HepG2 (cell line): Measurements from ENCODE around the gene LACTBL1. TPM values are rescaled to one million over a fixed set of nuclear protein-coding genes. Genes with fewer than 3 reads are reported as not detected.

Experiments
- ATAC-seq: fragments of 200-7000 bp; cut with Tn5 transposase; 3 replicates; pipeline ENCODE4 v1.9.1; 2020; ENCODE audit warnings: mild to moderate bottlenecking, moderate library complexity
- BruUV-seq: library from RNA; stranded (reverse); fragments of 400-500 nt; replicated peaks from 2 replicates; lab custom pipeline; 2021; lab: Mats Ljungman, UMichigan
- CTCF ChIA-PET: fragments of 300-600 bp; formaldehyde crosslinking; extraction: SDS; loops from one replicate; lab custom pipeline; 2021; ENCODE audit warnings: low total read pairs, inconsistent platforms, low intra/inter-chr PET ratio; lab: Yijun Ruan, JAX
- POLR2A ChIA-PET: fragments of 350-600 bp; sonication (Branson Sonifier 250); formaldehyde crosslinking; loops from one replicate; lab custom pipeline; 2020; ENCODE audit warnings: antibody characterized with exemption, inconsistent platforms; lab: Yijun Ruan, JAX
- DNase-seq: peaks from one replicate; pipeline ENCODE4 v3.0.0-alpha.2; 2015; ENCODE audit warnings: low spot score
- FAIRE-seq: peaks from 3 replicates; lab custom pipeline; 2011; peaks lifted over from hg19 to GRCh38; lab: Jason Lieb, UNC
- H2AFZ ChIP-seq: one replicate; pipeline ENCODE4 v1.6.1; 2011; ENCODE audit warnings: low read length, inconsistent platforms
- H3K27ac ChIP-seq: fragments of 300-600 bp; 3 replicates; pipeline ENCODE4 v1.8.0; 2011; ENCODE audit warnings: mixed run types, mild to moderate bottlenecking, mixed read lengths, low read length, inconsistent platforms; ENCODE audit not compliant: insufficient read depth; ENCODE audit errors: extremely low read length
- H3K27me3 ChIP-seq, 2 experiments: fragments of 200-600 bp in 1 of 2; 2 replicates in 1 of 2; 3 replicates in 1 of 2; pipeline versions ENCODE4 v1.6.0 to v1.8.0; 2011; ENCODE audit warnings: low read length in 2 of 2, mild to moderate bottlenecking in 2 of 2, moderate library complexity in 2 of 2, inconsistent platforms in 1 of 2; ENCODE audit not compliant: insufficient read depth in 2 of 2, control insufficient read depth in 1 of 2
- H3K36me3 ChIP-seq, 2 experiments: fragments of 200-600 bp in 1 of 2; replicated peaks in 1 of 2; 2 replicates in 1 of 2; 3 replicates in 1 of 2; pipeline versions ENCODE4 v1.5.1 to v1.8.0; 2011; ENCODE audit warnings: low read length in 2 of 2, inconsistent platforms in 1 of 2; ENCODE audit not compliant: insufficient read depth in 2 of 2, control insufficient read depth in 1 of 2
- H3K4me1 ChIP-seq: 2 replicates; pipeline ENCODE4 v1.5.1; 2012; ENCODE audit warnings: low read length, inconsistent platforms; ENCODE audit not compliant: insufficient read depth
- H3K4me2 ChIP-seq: 2 replicates; pipeline ENCODE4 v1.6.0; 2011; ENCODE audit warnings: low read depth, low read length, inconsistent platforms
- H3K4me3 ChIP-seq, 3 experiments: fragments of 200-600 bp in 1 of 3; sonication (generic), shearing (Covaris generic) in 1 of 3; replicated peaks in 1 of 3; 2 replicates each; pipeline ENCODE4 v1.5.1; 2011 to 2016; ENCODE audit warnings: low read length in 3 of 3, inconsistent platforms in 2 of 3, low read depth in 2 of 3, mild to moderate bottlenecking in 2 of 3, control low read depth in 1 of 3, mixed read lengths in 1 of 3; ENCODE audit not compliant: insufficient read depth in 1 of 3
- H3K79me2 ChIP-seq: one replicate; pipeline ENCODE4 v1.6.1; 2011; ENCODE audit warnings: low read length, inconsistent platforms; ENCODE audit not compliant: insufficient read depth
- H3K9ac ChIP-seq: 2 replicates; pipeline ENCODE4 v1.6.0; 2011; ENCODE audit warnings: mild to moderate bottlenecking, low read depth, low read length, inconsistent platforms; ENCODE audit not compliant: insufficient read depth
- H3K9me3 ChIP-seq: 2 replicates; pipeline ENCODE4 v1.5.1; 2012; ENCODE audit warnings: mild to moderate bottlenecking, low read length
- H4K20me1 ChIP-seq: 2 replicates; pipeline ENCODE4 v1.6.0; 2011; ENCODE audit warnings: inconsistent platforms, mild to moderate bottlenecking, low read length, moderate library complexity; ENCODE audit not compliant: insufficient read depth
- FOXM1 ChIP-seq: sonication (generic); formaldehyde crosslinking; IDR thresholded peaks from 2 replicates; pipeline ENCODE4 v1.5.0; 2020; ENCODE audit warnings: missing genetic modification reagents
- HDAC1 ChIP-seq: sonication (generic); formaldehyde crosslinking; IDR thresholded peaks from 2 replicates; pipeline ENCODE4 v1.5.1; 2020; ENCODE audit warnings: mild to moderate bottlenecking, missing genetic modification reagents
- HMGA1 ChIP-seq: sonication (generic); formaldehyde crosslinking; conservative IDR thresholded peaks from 2 replicates; pipeline ENCODE4 v1.4.0; 2020; ENCODE audit warnings: missing genetic modification reagents
- HMGXB3 ChIP-seq: sonication (generic); formaldehyde crosslinking; IDR thresholded peaks from 2 replicates; pipeline ENCODE4 v1.4.0; 2020; ENCODE audit warnings: missing genetic modification reagents, borderline replicate concordance
- IRF2 ChIP-seq: IDR thresholded peaks from 2 replicates; pipeline ENCODE4 v1.6.1; 2018; ENCODE audit warnings: missing genetic modification reagents, missing compliant biosample characterization
- KAT7 ChIP-seq: IDR thresholded peaks from 2 replicates; pipeline ENCODE4 v1.6.1; 2018; ENCODE audit warnings: borderline replicate concordance, missing compliant biosample characterization
- KDM5B ChIP-seq: sonication (generic); formaldehyde crosslinking; IDR thresholded peaks from 2 replicates; pipeline ENCODE4 v1.4.0; 2020; ENCODE audit warnings: missing genetic modification reagents, mild to moderate bottlenecking, borderline replicate concordance
- MEF2D ChIP-seq: sonication (generic); formaldehyde crosslinking; IDR thresholded peaks from 2 replicates; pipeline ENCODE4 v1.5.1; 2020; ENCODE audit warnings: mild to moderate bottlenecking, missing genetic modification reagents
- NFE2L1 ChIP-seq: sonication (generic); formaldehyde crosslinking; IDR thresholded peaks from 2 replicates; pipeline ENCODE4 v1.4.0; 2020; ENCODE audit warnings: missing genetic modification reagents, mild to moderate bottlenecking, borderline replicate concordance
- NFRKB ChIP-seq: fragments of 450-650 bp; IDR thresholded peaks from 2 replicates; pipeline ENCODE4 v1.6.1; 2017
- NKX3-1 ChIP-seq: sonication (generic); formaldehyde crosslinking; IDR thresholded peaks from 2 replicates; pipeline ENCODE4 v1.5.0; 2020; ENCODE audit warnings: missing genetic modification reagents
- NR1H2 ChIP-seq: sonication (generic); formaldehyde crosslinking; IDR thresholded peaks from 2 replicates; pipeline ENCODE4 v1.8.1; 2022; ENCODE audit warnings: low read depth, missing genetic modification reagents, borderline replicate concordance
- RARA ChIP-seq: IDR thresholded peaks from 2 replicates; pipeline ENCODE4 v1.6.1; 2016; ENCODE audit warnings: missing genetic modification reagents, missing compliant biosample characterization
- SAP130 ChIP-seq: IDR thresholded peaks from 2 replicates; pipeline ENCODE4 v1.6.1; 2016; ENCODE audit warnings: low read depth
- SNAPC5 ChIP-seq: sonication (generic); formaldehyde crosslinking; IDR thresholded peaks from 2 replicates; pipeline ENCODE4 v1.8.1; 2023; ENCODE audit warnings: mild to moderate bottlenecking, missing genetic modification reagents, borderline replicate concordance
- THYN1 ChIP-seq: sonication (generic); formaldehyde crosslinking; IDR thresholded peaks from 2 replicates; pipeline ENCODE4 v1.8.1; 2023; ENCODE audit warnings: low read depth, mild to moderate bottlenecking, moderate library complexity, missing genetic modification reagents, borderline replicate concordance
- XBP1 ChIP-seq: sonication (generic); formaldehyde crosslinking; IDR thresholded peaks from 2 replicates; pipeline ENCODE4 v1.5.0; 2020; ENCODE audit warnings: missing genetic modification reagents
- ZNF292 ChIP-seq: sonication (generic); formaldehyde crosslinking; IDR thresholded peaks from 2 replicates; pipeline ENCODE4 v1.8.1; 2022; ENCODE audit warnings: mild to moderate bottlenecking, low read depth, missing genetic modification reagents, borderline replicate concordance
- ZNF546 ChIP-seq: sonication (generic); formaldehyde crosslinking; conservative IDR thresholded peaks from 2 replicates; pipeline ENCODE4 v1.8.1; 2023; ENCODE audit warnings: mild to moderate bottlenecking, missing genetic modification reagents
- ZNF788 ChIP-seq: sonication (generic); formaldehyde crosslinking; IDR thresholded peaks from 2 replicates; pipeline ENCODE4 v1.5.0; 2020; ENCODE audit warnings: mild to moderate bottlenecking, missing genetic modification reagents, borderline replicate concordance
- ZNF790 ChIP-seq: sonication (generic); formaldehyde crosslinking; IDR thresholded peaks from 2 replicates; pipeline ENCODE4 v1.8.0; 2022; ENCODE audit warnings: missing genetic modification reagents, mild to moderate bottlenecking, borderline replicate concordance
- WGBS: methylation state at CpG from one replicate; pipeline ENCODE4 v1.1.6; 2017; ENCODE audit warnings: low lambda C conversion rate; 5-methylcytosine and 5-hydroxymethylcytosine counted together
- in situ Hi-C: cut with HindIII; loops from 2 replicates; pipeline ENCODE4 v1.10.0; 2017; ENCODE audit warnings: low pct_unique_long_range_greater_than_20kb; ENCODE audit not compliant: extremely low pct_ligation_motif_present
- intact Hi-C: fragments of 100-400 bp; cut with micrococcal nuclease; formaldehyde crosslinking; loops from one replicate; pipeline ENCODE4 v1.10.0; 2022; ENCODE audit not compliant: unreplicated experiment
- polyA plus RNA-seq, 8 experiments: library from polyadenylated mRNA; depleted of rRNA in 3 of 8; stranded (reverse) in 7 of 8; unstranded in 1 of 8; fragments of >200 nt; fragmentation: Illumina TruSeq in 4 of 8; extraction: Trizol in 4 of 8; gene quantifications; 2 replicates each; pipeline versions ENCODE4 v1.2.1 to v1.2.3, GENCODE V29; 2011 to 2016; ENCODE audit warnings: low read depth in 4 of 8, missing spikeins in 1 of 8, mixed read lengths in 1 of 8; ENCODE audit not compliant: insufficient read depth in 1 of 8
- total RNA-seq, 5 experiments: library from RNA; depleted of rRNA; stranded (reverse); fragments of >200 nt; fragmentation: Illumina TruSeq; extraction: Trizol; gene quantifications; 2 replicates each; pipeline ENCODE4 v1.2.3, GENCODE V29; 2016; ENCODE audit warnings: low read depth in 1 of 5

Gene LACTBL1
- total and polyA plus RNA-seq, 2 of the 13 experiments (the other 11 are each of a cell fraction or from before 2014, with no cell fraction given): 0.12 to 1.3 TPM

- TF ChIP-seq HMGXB3 (CRISPR knock-in tag) (no peak), ZNF546 (CRISPR knock-in tag) (no peak), RARA (no peak)
Observed at GRCh38 chr1:23021834-23022233, 49.2 kb upstream of the LACTBL1 start (continued).

GRCh38 chr1:23020706-23021405, 48.2 kb upstream of the LACTBL1 start:
- no peak overlapping the region for H2AFZ ChIP-seq
- FAIRE-seq (no peak), ATAC-seq (peak; percentile 37; the same call in 2 of the 3 replicates), DNase-seq (peak; percentile 34)
- ChIA-PET CTCF (no interaction called here), POLR2A (no interaction called here)
- H3K4me2 ChIP-seq: peak overlapping the region; percentile 77
- intact Hi-C loops: no loop called here
- in situ Hi-C loops: no loop called here
- BruUV-seq: no TSS peak
- no peaks in the 10 kb centered on the region; a peak in 1 of 5 replicates for H3K36me3 ChIP-seq
- H3K4me3 ChIP-seq: peak overlapping the region; percentile 80 to 94 (median 93)
- H4K20me1 ChIP-seq: peaks cover 34% of the 10 kb centered on the region
- H3K27ac ChIP-seq: peak overlapping the region; percentile 88
- H3K9ac ChIP-seq: peak overlapping the region; percentile 98
- peaks cover 66% of the 10 kb centered on the region for H3K79me2 ChIP-seq
- H3K27me3 ChIP-seq: no peaks in the 10 kb centered on the region
- WGBS: 7% methylated on average over 7 of the region's 7 CpGs
- peaks cover 46% of the 10 kb centered on the region for H3K4me1 ChIP-seq
- H3K9me3 ChIP-seq: peaks cover 6% of the 10 kb centered on the region; the same call in 1 of the 2 replicates
- no peak for TF ChIP-seq ZNF788
- TF ChIP-seq FOXM1 (CRISPR knock-in tag): no peak
- TF ChIP-seq IRF2: 0 out of 2 replicates have a peak, but pooled peaks have one; percentile 38
- TF ChIP-seq KDM5B (CRISPR knock-in tag): no peak
- TF ChIP-seq MEF2D (CRISPR knock-in tag): no peak
- TF ChIP-seq HMGA1 (CRISPR knock-in tag): no peak
- no peak for TF ChIP-seq ZNF292
- TF ChIP-seq NR1H2 (CRISPR knock-in tag): no peak
- no peak for TF ChIP-seq NFRKB
- no peak for TF ChIP-seq XBP1 (CRISPR knock-in tag)
- no peak for TF ChIP-seq NFE2L1 (CRISPR knock-in tag)
- TF ChIP-seq THYN1 (CRISPR knock-in tag): no peak
- TF ChIP-seq ZNF790: no peak
- peak; percentile 33 for TF ChIP-seq SAP130 (CRISPR knock-in tag)
- TF ChIP-seq NKX3-1: no peak
- TF ChIP-seq SNAPC5: no peak
- TF ChIP-seq HDAC1 (CRISPR knock-in tag): 0 out of 2 replicates have a peak, but pooled peaks have one; percentile 24
- 0 out of 2 replicates have a peak, but pooled peaks have one; percentile 1 for TF ChIP-seq KAT7 (CRISPR knock-in tag)
